ENCODE results near the gene MEX3C.

- TF ChIP-seq, protein P1, sequence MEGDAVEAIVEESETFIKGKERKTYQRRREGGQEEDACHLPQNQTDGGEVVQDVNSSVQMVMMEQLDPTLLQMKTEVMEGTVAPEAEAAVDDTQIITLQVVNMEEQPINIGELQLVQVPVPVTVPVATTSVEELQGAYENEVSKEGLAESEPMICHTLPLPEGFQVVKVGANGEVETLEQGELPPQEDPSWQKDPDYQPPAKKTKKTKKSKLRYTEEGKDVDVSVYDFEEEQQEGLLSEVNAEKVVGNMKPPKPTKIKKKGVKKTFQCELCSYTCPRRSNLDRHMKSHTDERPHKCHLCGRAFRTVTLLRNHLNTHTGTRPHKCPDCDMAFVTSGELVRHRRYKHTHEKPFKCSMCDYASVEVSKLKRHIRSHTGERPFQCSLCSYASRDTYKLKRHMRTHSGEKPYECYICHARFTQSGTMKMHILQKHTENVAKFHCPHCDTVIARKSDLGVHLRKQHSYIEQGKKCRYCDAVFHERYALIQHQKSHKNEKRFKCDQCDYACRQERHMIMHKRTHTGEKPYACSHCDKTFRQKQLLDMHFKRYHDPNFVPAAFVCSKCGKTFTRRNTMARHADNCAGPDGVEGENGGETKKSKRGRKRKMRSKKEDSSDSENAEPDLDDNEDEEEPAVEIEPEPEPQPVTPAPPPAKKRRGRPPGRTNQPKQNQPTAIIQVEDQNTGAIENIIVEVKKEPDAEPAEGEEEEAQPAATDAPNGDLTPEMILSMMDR (conservative IDR thresholded peaks at IDR 0.05; ENCODE audit: low read length) = no peak
- no peak for TF ChIP-seq EZH2phosphoT487 (IDR thresholded peaks at IDR 0.05; ENCODE audit: borderline replicate concordance)
Observed at GRCh38 chr18:51133580-51134160, 63.8 kb downstream of the MEX3C start.
